Dedifferentiated amniotic fluid mesenchymal stem cell (primary cell): Measurements from ENCODE around the gene RBMXL3.

Source experiments
- DNase-seq: peaks from one replicate; pipeline ENCODE4 v3.0.0-alpha.2; 2016; ENCODE audit errors: extremely low spot score

RBMXL3 gene

GRCh38 chrX:115233497-115234455 lies 44.6 kb downstream of the RBMXL3 start, which contains the start of gene LRCH2:
TSS of gene LRCH2 (minus strand) at chrX:115234096. CDS start at chrX:115234041, 55 bp downstream.
- DNase-seq = no peak

GRCh38 chrX:115234461-115234860 lies 45.3 kb downstream of the RBMXL3 start:
- DNase-seq = no peak

GRCh38 chrX:115236560-115236959 lies 47.4 kb downstream of the RBMXL3 start:
- no peak for DNase-seq

GRCh38 chrX:115237056-115237455 lies 47.8 kb downstream of the RBMXL3 start:
- no peak for DNase-seq
